OCI-LY1 (cell line): ENCODE data around the gene PFKFB2.

ENCODE experiments used
- EZH2 ChIP-seq: fragments of 200-600 bp; sonication (generic), shearing (Covaris generic); IDR thresholded peaks from 2 replicates; pipeline ENCODE4 v1.8.0; 2017; ENCODE audit warnings: borderline replicate concordance, mixed run types, mild to moderate bottlenecking, antibody characterized with exemption, low read length, moderate library complexity, mixed read lengths
- TF ChIP-seq, protein P1 (sequence below): fragments of 200-600 bp; sonication (generic), shearing (Covaris generic); IDR thresholded peaks from 2 replicates; pipeline ENCODE4 v1.5.1; 2017; ENCODE audit warnings: mild to moderate bottlenecking, antibody characterized with exemption, low read length, moderate library complexity, mixed read lengths

DNA sequence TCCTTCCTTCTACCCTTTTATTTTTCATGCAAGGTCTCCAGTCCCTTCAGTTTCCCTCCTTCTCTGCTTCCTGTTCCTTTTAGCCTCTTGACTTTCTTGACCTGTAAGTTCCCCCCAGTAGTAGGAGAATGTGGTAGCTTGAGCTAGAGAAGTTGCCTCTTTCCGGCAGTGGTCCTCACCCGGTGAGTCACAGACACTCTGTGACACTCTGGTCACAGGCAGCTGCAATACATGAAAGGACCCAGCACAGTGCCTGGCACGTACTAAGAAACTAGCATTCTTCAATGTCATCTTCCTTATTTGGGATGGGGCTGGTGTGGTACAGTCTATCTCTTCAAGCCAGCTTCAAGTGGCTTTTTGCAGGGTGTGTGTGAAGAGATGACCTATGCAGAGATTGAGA is 16.0 kb downstream of the PFKFB2 start:
- TF ChIP-seq, protein P1, sequence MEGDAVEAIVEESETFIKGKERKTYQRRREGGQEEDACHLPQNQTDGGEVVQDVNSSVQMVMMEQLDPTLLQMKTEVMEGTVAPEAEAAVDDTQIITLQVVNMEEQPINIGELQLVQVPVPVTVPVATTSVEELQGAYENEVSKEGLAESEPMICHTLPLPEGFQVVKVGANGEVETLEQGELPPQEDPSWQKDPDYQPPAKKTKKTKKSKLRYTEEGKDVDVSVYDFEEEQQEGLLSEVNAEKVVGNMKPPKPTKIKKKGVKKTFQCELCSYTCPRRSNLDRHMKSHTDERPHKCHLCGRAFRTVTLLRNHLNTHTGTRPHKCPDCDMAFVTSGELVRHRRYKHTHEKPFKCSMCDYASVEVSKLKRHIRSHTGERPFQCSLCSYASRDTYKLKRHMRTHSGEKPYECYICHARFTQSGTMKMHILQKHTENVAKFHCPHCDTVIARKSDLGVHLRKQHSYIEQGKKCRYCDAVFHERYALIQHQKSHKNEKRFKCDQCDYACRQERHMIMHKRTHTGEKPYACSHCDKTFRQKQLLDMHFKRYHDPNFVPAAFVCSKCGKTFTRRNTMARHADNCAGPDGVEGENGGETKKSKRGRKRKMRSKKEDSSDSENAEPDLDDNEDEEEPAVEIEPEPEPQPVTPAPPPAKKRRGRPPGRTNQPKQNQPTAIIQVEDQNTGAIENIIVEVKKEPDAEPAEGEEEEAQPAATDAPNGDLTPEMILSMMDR, result no peak
- no peak for TF ChIP-seq EZH2
